ENCODE data around the gene PBX3.
A peak's percentile ranks its signal among the peaks of the same experiment; 100 is the strongest.

- TF ChIP-seq FOXK2 (IDR thresholded peaks at IDR 0.05) = 0 out of 2 replicates have a peak, but pooled peaks have one; percentile 56
- TF ChIP-seq FOXM1 (IDR thresholded peaks at IDR 0.05; ENCODE audit: borderline replicate concordance) = no peak
- TF ChIP-seq CTBP1 (IDR thresholded peaks at IDR 0.05; ENCODE audit: borderline replicate concordance) = peak; percentile 80
- no peak for TF ChIP-seq FOXA1 (IDR thresholded peaks at IDR 0.05)
- no peak for TF ChIP-seq ARNT (IDR thresholded peaks at IDR 0.05)
- no peak for TF ChIP-seq SUZ12 (IDR thresholded peaks at IDR 0.05)
- TF ChIP-seq L3MBTL2 (conservative IDR thresholded peaks at IDR 0.05) = no peak
- TF ChIP-seq LEF1 (IDR thresholded peaks at IDR 0.05; ENCODE audit: borderline replicate concordance) = no peak; the same call in 1 of the 2 replicates
- peak; percentile 97 for TF ChIP-seq PKNOX1 (IDR thresholded peaks at IDR 0.05)
- no peak for TF ChIP-seq ELF4 (IDR thresholded peaks at IDR 0.05)
Measured at GRCh38 chr9:125752070-125752628, 5.0 kb downstream of the PBX3 start.
